SW 1271 (cell line): Measurements from ENCODE around the gene IQGAP2.

Source experiments
- DNase-seq, 2 experiments: peaks; one replicate each; lab custom pipeline; 2025; lab: John Stamatoyannopoulos, UW

The IQGAP2 gene

GRCh38 chr5:76606701-76607100 is 203.6 kb downstream of the IQGAP2 start:
- DNase-seq, result no peak

- DNase-seq, result no peak
Observed at GRCh38 chr5:76607353-76607871, 204.3 kb downstream of the IQGAP2 start.

GRCh38 chr5:76608833-76609232 is 205.7 kb downstream of the IQGAP2 start:
- DNase-seq, result no peak

GRCh38 chr5:76610196-76610595 is 207.1 kb downstream of the IQGAP2 start:
- DNase-seq, result no peak

- no peak for DNase-seq
Observed at GRCh38 chr5:76612942-76613341, 209.9 kb downstream of the IQGAP2 start.

- no peak for DNase-seq
Observed at GRCh38 chr5:76615759-76616158, 212.7 kb downstream of the IQGAP2 start.

GRCh38 chr5:76616206-76616605 is 213.1 kb downstream of the IQGAP2 start:
- DNase-seq, result no peak

- no peak for DNase-seq
Observed at GRCh38 chr5:76617229-76617628, 214.1 kb downstream of the IQGAP2 start.

GRCh38 chr5:76617675-76618074 is 214.6 kb downstream of the IQGAP2 start:
- DNase-seq, result no peak

GRCh38 chr5:76620166-76620565 is 217.1 kb downstream of the IQGAP2 start:
- DNase-seq, result no peak

- DNase-seq, result no peak
Observed at GRCh38 chr5:76622076-76622475, 219.0 kb downstream of the IQGAP2 start.

- no peak for DNase-seq
Observed at GRCh38 chr5:76622973-76623596, 220.0 kb downstream of the IQGAP2 start, which contains the start of gene F2RL2. TSS of gene F2RL2 (minus strand) at chr5:76623403. CDS start at chr5:76623230, 173 bp downstream.

- no peak for DNase-seq
Observed at GRCh38 chr5:76625087-76625815, 222.2 kb downstream of the IQGAP2 start.

GRCh38 chr5:76626738-76627137 is 223.7 kb downstream of the IQGAP2 start:
- DNase-seq, result no peak

- DNase-seq, result no peak
Observed at GRCh38 chr5:76634661-76635060, 231.6 kb downstream of the IQGAP2 start.

- no peak for DNase-seq
Observed at GRCh38 chr5:76637490-76637889, 234.4 kb downstream of the IQGAP2 start.

- DNase-seq, result no peak
Observed at GRCh38 chr5:76638479-76638878, 235.4 kb downstream of the IQGAP2 start.

GRCh38 chr5:76641514-76642120 is 238.5 kb downstream of the IQGAP2 start:
- DNase-seq, result peak; percentile 32 to 60

GRCh38 chr5:76642390-76643040 is 239.4 kb downstream of the IQGAP2 start:
- peak in 1 of 2 experiments; percentile 14 for DNase-seq

- no peak for DNase-seq
Observed at GRCh38 chr5:76643371-76643770, 240.3 kb downstream of the IQGAP2 start.

GRCh38 chr5:76649140-76649539 is 246.1 kb downstream of the IQGAP2 start:
- DNase-seq, result no peak

GRCh38 chr5:76652809-76653414 is 249.8 kb downstream of the IQGAP2 start:
- no peak for DNase-seq
